OCI-LY7 (cell line): ENCODE measurements around the gene TAF11L5. TPM values are rescaled to one million over a fixed set of nuclear protein-coding genes. Genes with fewer than 3 reads are reported as not detected.
"Not testable (repeated sequence)": the region's sequence is repeated elsewhere in the genome, so short reads cannot be mapped to it uniquely, and the experiment has no call there.

Experiments
- BruUV-seq: library from RNA; stranded (reverse); fragments of 400-500 nt; replicated peaks from 2 replicates; lab custom pipeline; 2021; lab: Mats Ljungman, UMichigan
- CTCF ChIA-PET: fragments of 300-600 bp; sonication (Branson Sonifier 250); formaldehyde crosslinking; loops from one replicate; lab custom pipeline; 2022; ENCODE audit warnings: antibody characterized with exemption; ENCODE audit not compliant: unreplicated experiment; lab: Charles Lee
- POLR2A ChIA-PET: fragments of 300-600 bp; sonication (Branson Sonifier 250); formaldehyde crosslinking; loops from one replicate; lab custom pipeline; 2022; ENCODE audit warnings: antibody characterized with exemption; lab: Charles Lee
- DNase-seq: peaks from one replicate; pipeline ENCODE4 v3.0.0-alpha.2; 2015; ENCODE audit warnings: low spot score
- H2AFZ ChIP-seq: fragments of 200-600 bp; sonication (generic), shearing (Covaris generic); 2 replicates; pipeline ENCODE4 v1.6.1; 2014; ENCODE audit warnings: mild to moderate bottlenecking, antibody characterized with exemption, low read length, moderate library complexity
- H3K27ac ChIP-seq: fragments of 200-600 bp; sonication (generic); 2 replicates; pipeline ENCODE4 v1.5.1; 2014; ENCODE audit warnings: mixed run types, low read depth, mild to moderate bottlenecking, moderate library complexity, low read length, inconsistent platforms; ENCODE audit not compliant: poor library complexity, severe bottlenecking
- H3K36me3 ChIP-seq: fragments of 200-600 bp; sonication (generic); 2 replicates; pipeline ENCODE4 v1.6.1; 2014; ENCODE audit warnings: mild to moderate bottlenecking, antibody characterized with exemption, low read length, moderate library complexity, mixed read lengths; ENCODE audit not compliant: insufficient read depth
- H3K4me1 ChIP-seq: fragments of 200-600 bp; sonication (generic); 2 replicates; pipeline ENCODE4 v1.5.1; 2014; ENCODE audit warnings: mild to moderate bottlenecking, low read length; ENCODE audit not compliant: insufficient read depth, poor library complexity, severe bottlenecking
- H3K4me2 ChIP-seq: fragments of 200-600 bp; sonication (generic); 2 replicates; pipeline ENCODE4 v1.6.1; 2014; ENCODE audit warnings: mild to moderate bottlenecking, low read length
- H3K4me3 ChIP-seq: fragments of 200-600 bp; sonication (generic); 2 replicates; pipeline ENCODE4 v1.5.1; 2014; ENCODE audit warnings: mild to moderate bottlenecking, low read depth, low read length; ENCODE audit not compliant: poor library complexity, severe bottlenecking
- H3K79me2 ChIP-seq: fragments of 200-600 bp; sonication (generic); 2 replicates; pipeline ENCODE4 v1.6.1; 2016; ENCODE audit warnings: low read depth, mild to moderate bottlenecking, low read length, moderate library complexity, mixed read lengths; ENCODE audit not compliant: insufficient read depth
- H3K9me2 ChIP-seq: fragments of 200-600 bp; sonication (generic); 2 replicates; pipeline ENCODE4 v1.6.1; 2016; ENCODE audit warnings: mild to moderate bottlenecking, low read length, mixed read lengths; ENCODE audit not compliant: insufficient read depth
- H3K9me3 ChIP-seq: fragments of 200-600 bp; sonication (generic); 2 replicates; pipeline ENCODE4 v1.6.1; 2014; ENCODE audit warnings: mild to moderate bottlenecking, mixed run types, low read length, mixed read lengths
- H4K20me1 ChIP-seq: fragments of 200-600 bp; sonication (generic); 2 replicates; pipeline ENCODE4 v1.6.1; 2014; ENCODE audit warnings: mild to moderate bottlenecking, antibody characterized with exemption, low read length, moderate library complexity, mixed read lengths; ENCODE audit not compliant: insufficient read depth
- EZH2phosphoT487 ChIP-seq: fragments of 200-600 bp; sonication (generic); IDR thresholded peaks from 2 replicates; pipeline ENCODE4 v1.6.1; 2018; ENCODE audit warnings: low read depth, borderline replicate concordance, mild to moderate bottlenecking, mixed run types, antibody characterized with exemption, low read length, moderate library complexity, mixed read lengths
- intact Hi-C: fragments of 100-400 bp; cut with micrococcal nuclease; formaldehyde crosslinking; loops from one replicate; pipeline ENCODE4 v1.10.0; 2022; ENCODE audit not compliant: unreplicated experiment
- total RNA-seq, 2 experiments: library from RNA; depleted of rRNA in 1 of 2; stranded (reverse); fragments of >200 nt in 1 of 2; shearing (Covaris generic) in 1 of 2; gene quantifications; 2 replicates each; pipeline ENCODE4 v1.2.3, GENCODE V29; 2014 to 2022
- TF ChIP-seq, protein P1 (sequence below): fragments of 200-600 bp; sonication (generic); conservative IDR thresholded peaks from 2 replicates; pipeline ENCODE4 v1.5.1; 2014; ENCODE audit warnings: mild to moderate bottlenecking, antibody characterized with exemption, low read length, moderate library complexity, mixed read lengths

TAF11L5 gene
- total RNA-seq, 2 experiments from 2014 or later, result not detected

DNA sequence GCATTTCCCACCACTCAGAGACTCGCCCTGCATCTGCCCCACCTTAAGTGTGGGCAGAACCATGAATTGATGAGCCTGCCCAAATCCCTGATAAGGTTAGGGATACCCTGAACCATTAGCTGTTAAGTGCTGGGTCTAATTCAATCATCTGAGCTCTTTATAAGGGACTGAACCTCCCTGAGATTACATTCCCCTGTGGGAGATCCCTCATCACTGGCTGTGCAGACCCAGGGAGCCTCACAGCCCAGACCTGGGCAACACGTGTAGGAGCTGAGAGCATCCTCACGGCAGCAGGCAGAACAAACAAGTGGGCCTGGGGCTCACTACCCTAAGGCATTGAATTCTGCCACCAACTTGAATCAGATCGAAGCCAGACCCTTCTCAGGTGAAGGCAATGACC, 27.6 kb upstream of the TAF11L5 start:
- Histone ChIP-seq H3K4me1 (no peaks in the 10 kb centered on the region), H3K4me3 (no peak overlapping the region), H3K36me3 (no peaks in the 10 kb centered on the region), H3K9me2 (no peaks in the 10 kb centered on the region), H2AFZ (no peak overlapping the region), H4K20me1 (no peaks in the 10 kb centered on the region), H3K79me2 (no peaks in the 10 kb centered on the region), H3K4me2 (no peak overlapping the region), H3K9me3 (no peaks in the 10 kb centered on the region), H3K27ac (no peak overlapping the region)
- CTCF ChIA-PET, result no interaction called here
- BruUV-seq, result no TSS peak
- DNase-seq, result no peak
- TF ChIP-seq EZH2phosphoT487, result no peak
- TF ChIP-seq, protein P1, sequence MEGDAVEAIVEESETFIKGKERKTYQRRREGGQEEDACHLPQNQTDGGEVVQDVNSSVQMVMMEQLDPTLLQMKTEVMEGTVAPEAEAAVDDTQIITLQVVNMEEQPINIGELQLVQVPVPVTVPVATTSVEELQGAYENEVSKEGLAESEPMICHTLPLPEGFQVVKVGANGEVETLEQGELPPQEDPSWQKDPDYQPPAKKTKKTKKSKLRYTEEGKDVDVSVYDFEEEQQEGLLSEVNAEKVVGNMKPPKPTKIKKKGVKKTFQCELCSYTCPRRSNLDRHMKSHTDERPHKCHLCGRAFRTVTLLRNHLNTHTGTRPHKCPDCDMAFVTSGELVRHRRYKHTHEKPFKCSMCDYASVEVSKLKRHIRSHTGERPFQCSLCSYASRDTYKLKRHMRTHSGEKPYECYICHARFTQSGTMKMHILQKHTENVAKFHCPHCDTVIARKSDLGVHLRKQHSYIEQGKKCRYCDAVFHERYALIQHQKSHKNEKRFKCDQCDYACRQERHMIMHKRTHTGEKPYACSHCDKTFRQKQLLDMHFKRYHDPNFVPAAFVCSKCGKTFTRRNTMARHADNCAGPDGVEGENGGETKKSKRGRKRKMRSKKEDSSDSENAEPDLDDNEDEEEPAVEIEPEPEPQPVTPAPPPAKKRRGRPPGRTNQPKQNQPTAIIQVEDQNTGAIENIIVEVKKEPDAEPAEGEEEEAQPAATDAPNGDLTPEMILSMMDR, result no peak
- POLR2A ChIA-PET, result no interaction called here
- intact Hi-C loops, result no loop called here

DNA sequence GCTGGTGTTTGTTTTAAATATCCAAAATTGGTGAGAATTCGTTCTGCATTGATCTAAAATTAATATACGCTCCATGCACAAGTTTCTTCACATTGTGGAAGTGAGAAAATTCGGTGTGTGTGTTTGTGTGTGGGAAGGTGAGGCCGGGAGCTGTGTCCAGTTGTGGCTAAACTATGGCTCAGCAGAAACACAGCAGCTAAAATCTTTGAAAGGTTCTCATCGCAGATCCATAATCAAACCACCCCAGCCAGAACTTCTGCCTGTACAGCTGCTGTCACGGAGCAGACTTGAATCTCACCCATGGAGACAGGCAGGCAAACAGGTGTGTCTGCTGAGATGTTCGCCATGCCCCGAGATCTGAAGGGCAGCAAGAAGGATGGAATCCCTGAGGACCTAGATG, 27.1 kb upstream of the TAF11L5 start, which contains the start of gene TAF11L2:
TSS of gene TAF11L2 (plus strand) at position 301 of the 400 bp plus-strand sequence.
- H3K27ac ChIP-seq, CTCF ChIA-PET: not testable (repeated sequence)

DNA sequence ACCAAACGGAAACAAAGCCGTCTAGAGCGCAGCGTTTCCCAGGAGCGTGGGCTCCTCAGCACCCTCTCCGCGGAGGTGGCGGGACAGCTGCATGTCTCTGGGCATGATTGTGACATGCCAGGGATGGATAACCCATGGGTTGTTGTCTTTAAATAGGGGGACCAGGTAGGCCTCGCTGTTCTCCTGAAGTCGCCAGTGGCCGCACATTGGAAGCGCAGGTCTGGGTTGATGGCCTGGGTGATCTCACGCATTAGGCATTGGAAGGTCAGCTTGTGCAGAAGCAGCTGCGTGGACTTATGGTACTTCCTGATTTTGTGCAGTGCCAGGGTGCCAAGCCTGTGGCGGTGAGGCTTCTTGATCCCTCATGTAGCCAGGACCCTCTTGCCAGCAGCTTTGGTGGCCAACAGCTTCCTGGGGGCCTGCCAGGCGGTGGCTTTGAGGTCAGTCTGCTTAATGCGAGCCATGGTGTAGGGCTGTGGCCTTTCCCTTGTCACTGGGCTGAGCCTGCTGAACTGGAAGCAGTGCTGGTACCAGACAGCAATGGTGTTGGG, 13.2 kb upstream of the TAF11L5 start:
- DNase-seq, result no peak
- Histone ChIP-seq H3K36me3 (no peaks in the 10 kb centered on the region), H3K4me2 (no peak overlapping the region), H2AFZ (no peak overlapping the region), H3K4me1 (no peaks in the 10 kb centered on the region), H3K27ac (no peak overlapping the region), H4K20me1 (no peaks in the 10 kb centered on the region), H3K9me2 (no peaks in the 10 kb centered on the region), H3K4me3 (no peak overlapping the region), H3K9me3 (no peaks in the 10 kb centered on the region), H3K79me2 (no peaks in the 10 kb centered on the region)
- TF ChIP-seq, protein P1, result no peak
- TF ChIP-seq EZH2phosphoT487, result no peak
- no TSS peak for BruUV-seq
- intact Hi-C loops, result no loop called here
- POLR2A ChIA-PET, result no interaction called here
- CTCF ChIA-PET, result no interaction called here

More for the DNA sequence above, 27.1 kb upstream of the TAF11L5 start, which contains the start of gene TAF11L2:
- H3K4me3 ChIP-seq, H3K79me2 ChIP-seq, H3K9me2 ChIP-seq, DNase-seq, H3K4me1 ChIP-seq, H3K4me2 ChIP-seq, H2AFZ ChIP-seq, BruUV-seq, H3K36me3 ChIP-seq, intact Hi-C loops, POLR2A ChIA-PET, H3K9me3 ChIP-seq, H4K20me1 ChIP-seq: not testable (repeated sequence)

DNA sequence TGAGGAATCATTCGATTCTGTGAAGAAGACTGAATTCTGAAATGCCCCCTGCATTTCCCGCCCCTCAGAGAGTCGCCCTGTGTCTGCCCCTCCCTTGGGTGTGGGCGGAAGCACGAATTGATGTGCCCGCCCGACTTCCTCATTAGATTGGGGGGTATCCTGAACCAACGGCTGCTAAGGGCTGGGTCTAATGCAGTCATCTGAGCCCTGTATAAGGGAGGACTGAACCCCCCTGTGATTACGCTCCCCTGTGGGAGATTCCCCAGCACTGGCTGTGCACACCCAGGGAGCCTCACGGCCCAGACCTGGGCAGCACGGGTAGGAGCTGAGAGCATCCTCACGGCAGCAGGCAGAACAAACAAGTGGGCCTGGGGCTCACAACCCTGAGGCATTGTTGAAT, 7.5 kb upstream of the TAF11L5 start:
- CTCF ChIA-PET, H3K9me2 ChIP-seq, DNase-seq, intact Hi-C loops, H3K4me2 ChIP-seq, H2AFZ ChIP-seq, H3K27ac ChIP-seq, BruUV-seq, H3K79me2 ChIP-seq, H3K9me3 ChIP-seq, H3K4me3 ChIP-seq, H3K4me1 ChIP-seq, H4K20me1 ChIP-seq, POLR2A ChIA-PET, H3K36me3 ChIP-seq: not testable (repeated sequence)

DNA sequence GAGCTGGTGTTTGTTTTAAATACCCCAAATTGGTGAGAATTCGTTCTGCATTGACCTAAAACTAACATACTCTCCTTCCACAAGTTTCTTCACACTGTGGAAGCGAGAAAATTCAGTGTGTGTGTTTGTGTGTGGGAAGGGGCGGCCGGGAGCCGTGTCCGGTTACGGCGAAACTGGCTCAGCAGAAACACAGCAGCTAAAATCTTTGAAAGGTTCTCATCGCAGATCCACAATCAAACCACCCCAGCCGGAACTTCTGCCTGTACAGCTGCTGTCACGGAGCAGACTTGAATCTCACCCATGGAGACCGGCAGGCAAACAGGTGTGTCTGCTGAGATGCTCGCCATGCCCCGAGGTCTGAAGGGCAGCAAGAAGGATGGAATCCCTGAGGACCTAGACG, 7.0 kb upstream of the TAF11L5 start, which contains the start of gene TAF11L3:
TSS of gene TAF11L3 (plus strand) at position 301 of the 400 bp plus-strand sequence.
- H3K9me3 ChIP-seq, H3K79me2 ChIP-seq, H3K4me1 ChIP-seq, H3K9me2 ChIP-seq, CTCF ChIA-PET, H3K36me3 ChIP-seq, H2AFZ ChIP-seq, H4K20me1 ChIP-seq, DNase-seq, POLR2A ChIA-PET, BruUV-seq, H3K4me2 ChIP-seq, H3K27ac ChIP-seq, H3K4me3 ChIP-seq, intact Hi-C loops: not testable (repeated sequence)
